HEK293 (cell line): ENCODE data around the gene ANKRD16.
A peak's percentile ranks its signal among the peaks of the same experiment; 100 is the strongest.

ENCODE experiments used
- GLI4 ChIP-seq: fragments of 450-650 bp; formaldehyde crosslinking; IDR thresholded peaks from 2 replicates; pipeline ENCODE4 v1.5.1; 2016; ENCODE audit warnings: missing biosample characterization, missing genetic modification characterization
- OSR2 ChIP-seq: fragments of 450-650 bp; formaldehyde crosslinking; IDR thresholded peaks from 2 replicates; pipeline ENCODE4 v1.5.1; 2016; ENCODE audit warnings: missing biosample characterization, missing genetic modification characterization
- SALL2 ChIP-seq: fragments of 450-650 bp; formaldehyde crosslinking; IDR thresholded peaks from 2 replicates; pipeline ENCODE4 v1.5.0; 2017; ENCODE audit warnings: missing biosample characterization, mild to moderate bottlenecking, missing genetic modification characterization, borderline replicate concordance
- SETDB1 ChIP-seq: IDR thresholded peaks from one replicate; pipeline ENCODE4 v1.6.1; 2017; ENCODE audit warnings: mild to moderate bottlenecking, low read length, moderate library complexity, mixed read lengths; ENCODE audit not compliant: insufficient read length
- ZBTB48 ChIP-seq: fragments of 450-650 bp; formaldehyde crosslinking; IDR thresholded peaks from 2 replicates; pipeline ENCODE4 v1.5.1; 2016; ENCODE audit warnings: missing biosample characterization, missing genetic modification characterization
- ZIC2 ChIP-seq: fragments of 450-650 bp; formaldehyde crosslinking; IDR thresholded peaks from 2 replicates; pipeline ENCODE4 v1.5.1; 2016; ENCODE audit warnings: missing biosample characterization, missing genetic modification characterization
- ZNF10 ChIP-seq: fragments of 450-650 bp; formaldehyde crosslinking; IDR thresholded peaks from 2 replicates; pipeline ENCODE4 v1.5.1; 2017; ENCODE audit warnings: missing biosample characterization, missing genetic modification characterization
- ZNF138 ChIP-seq: fragments of 450-650 bp; formaldehyde crosslinking; IDR thresholded peaks from 2 replicates; pipeline ENCODE4 v1.5.1; 2016; ENCODE audit warnings: missing biosample characterization, missing genetic modification characterization, borderline replicate concordance
- ZNF221 ChIP-seq: fragments of 450-650 bp; formaldehyde crosslinking; IDR thresholded peaks from 2 replicates; pipeline ENCODE4 v1.5.1; 2017; ENCODE audit warnings: missing biosample characterization, missing genetic modification characterization, borderline replicate concordance
- ZNF274 ChIP-seq, 2 experiments: fragments of 200-500 bp in 1 of 2; fragments of 450-650 bp in 1 of 2; sonication (Bioruptor generic) in 1 of 2; formaldehyde crosslinking in 1 of 2; IDR thresholded peaks; 2 replicates each; pipeline versions ENCODE4 v1.5.1 to v1.6.1; 2014 to 2016; ENCODE audit warnings: borderline replicate concordance in 1 of 2, inconsistent platforms in 1 of 2, low read length in 1 of 2, missing biosample characterization in 1 of 2, missing genetic modification characterization in 1 of 2
- ZNF292 ChIP-seq: fragments of 450-650 bp; formaldehyde crosslinking; IDR thresholded peaks from 2 replicates; pipeline ENCODE4 v1.5.1; 2016; ENCODE audit warnings: low read depth, missing biosample characterization, missing genetic modification characterization, borderline replicate concordance
- ZNF416 ChIP-seq: fragments of 450-650 bp; formaldehyde crosslinking; IDR thresholded peaks from 2 replicates; pipeline ENCODE4 v1.5.1; 2016; ENCODE audit warnings: missing biosample characterization, missing genetic modification characterization
- ZNF433 ChIP-seq: fragments of 450-650 bp; formaldehyde crosslinking; IDR thresholded peaks from 2 replicates; pipeline ENCODE4 v1.5.1; 2016; ENCODE audit warnings: missing biosample characterization, missing genetic modification characterization, low read depth
- ZNF48 ChIP-seq: fragments of 450-650 bp; formaldehyde crosslinking; IDR thresholded peaks from 2 replicates; pipeline ENCODE4 v1.5.1; 2016; ENCODE audit warnings: missing biosample characterization, missing genetic modification characterization
- ZNF558 ChIP-seq: fragments of 450-650 bp; formaldehyde crosslinking; IDR thresholded peaks from 2 replicates; pipeline ENCODE4 v1.5.1; 2016; ENCODE audit warnings: missing biosample characterization, missing genetic modification characterization
- ZNF621 ChIP-seq: fragments of 450-650 bp; formaldehyde crosslinking; IDR thresholded peaks from 2 replicates; pipeline ENCODE4 v1.5.1; 2017; ENCODE audit warnings: missing biosample characterization, missing genetic modification characterization
- ZNF677 ChIP-seq: fragments of 450-650 bp; IDR thresholded peaks from 2 replicates; pipeline ENCODE4 v1.5.0; 2018; ENCODE audit warnings: missing biosample characterization, mild to moderate bottlenecking, missing genetic modification characterization, moderate library complexity
- ZNF776 ChIP-seq: fragments of 450-650 bp; formaldehyde crosslinking; IDR thresholded peaks from 2 replicates; pipeline ENCODE4 v1.5.0; 2017; ENCODE audit warnings: missing biosample characterization, missing genetic modification characterization, borderline replicate concordance
- ZSCAN23 ChIP-seq: fragments of 450-650 bp; formaldehyde crosslinking; IDR thresholded peaks from 2 replicates; pipeline ENCODE4 v1.5.1; 2016; ENCODE audit warnings: missing biosample characterization, missing genetic modification characterization
- TF ChIP-seq, protein P1 (sequence below): fragments of 450-650 bp; formaldehyde crosslinking; IDR thresholded peaks from 2 replicates; pipeline ENCODE4 v1.5.1; 2016; ENCODE audit warnings: missing biosample characterization, missing genetic modification characterization, borderline replicate concordance
- TF ChIP-seq, protein P2 (sequence below): fragments of 450-650 bp; formaldehyde crosslinking; IDR thresholded peaks from 2 replicates; pipeline ENCODE4; 2016; ENCODE audit warnings: missing biosample characterization, missing genetic modification characterization
- TF ChIP-seq, protein P3 (sequence below): fragments of 450-650 bp; formaldehyde crosslinking; IDR thresholded peaks from 2 replicates; pipeline ENCODE4 v1.5.1; 2016; ENCODE audit warnings: missing biosample characterization, missing genetic modification characterization
- TF ChIP-seq, protein P4 (sequence below): fragments of 450-650 bp; IDR thresholded peaks from 2 replicates; pipeline ENCODE4 v1.5.1; 2018; ENCODE audit warnings: missing biosample characterization, mild to moderate bottlenecking, missing genetic modification characterization
- TF ChIP-seq, protein P5 (sequence below): fragments of 450-650 bp; formaldehyde crosslinking; IDR thresholded peaks from 2 replicates; pipeline ENCODE4 v1.5.1; 2016; ENCODE audit warnings: missing biosample characterization, missing genetic modification characterization
- TF ChIP-seq, protein P6 (sequence below): fragments of 450-650 bp; formaldehyde crosslinking; IDR thresholded peaks from 2 replicates; pipeline ENCODE4 v1.5.1; 2017; ENCODE audit warnings: missing biosample characterization, missing genetic modification characterization

The ANKRD16 gene

DNA sequence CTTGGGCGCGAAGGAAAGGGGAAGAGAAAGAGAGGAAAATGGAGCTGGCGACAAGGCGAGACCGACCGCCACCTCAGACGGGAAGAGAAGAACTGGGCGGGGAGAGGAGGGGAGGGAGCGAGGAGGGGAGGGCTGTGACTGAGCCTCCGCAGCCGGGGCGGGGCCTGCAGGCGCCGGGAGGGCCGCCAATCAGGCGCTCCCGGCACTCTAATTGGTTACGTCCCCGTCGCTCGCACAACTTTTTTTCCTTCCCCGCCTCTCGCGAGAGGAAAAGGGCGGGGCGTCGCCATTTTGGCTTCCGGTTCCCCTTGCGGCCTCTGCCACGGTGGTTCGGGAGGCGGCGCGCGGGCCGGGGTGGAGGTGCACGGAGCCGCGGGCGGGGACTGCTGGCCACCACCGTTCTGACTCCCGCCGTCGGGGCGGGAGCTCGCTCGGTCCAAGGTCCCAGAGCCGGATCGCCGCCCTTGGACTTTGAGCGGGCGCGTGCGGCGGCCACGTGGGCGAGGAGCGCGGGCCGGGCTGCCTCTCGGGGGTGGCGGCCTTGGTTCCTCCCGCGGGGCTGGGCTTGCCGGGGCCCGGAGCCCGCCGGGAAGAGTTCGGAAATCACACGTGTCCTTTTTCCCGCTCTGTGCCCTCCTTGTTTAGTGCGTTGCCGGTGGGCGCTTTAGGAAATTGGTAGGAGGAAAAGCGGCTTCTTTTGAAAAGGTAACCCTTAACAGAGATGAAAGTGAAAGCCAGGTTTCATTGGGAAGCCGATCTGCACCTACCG, 76.2 kb downstream of the ANKRD16 start, which contains the start of gene GDI2 (continued):
- TF ChIP-seq, protein P1, sequence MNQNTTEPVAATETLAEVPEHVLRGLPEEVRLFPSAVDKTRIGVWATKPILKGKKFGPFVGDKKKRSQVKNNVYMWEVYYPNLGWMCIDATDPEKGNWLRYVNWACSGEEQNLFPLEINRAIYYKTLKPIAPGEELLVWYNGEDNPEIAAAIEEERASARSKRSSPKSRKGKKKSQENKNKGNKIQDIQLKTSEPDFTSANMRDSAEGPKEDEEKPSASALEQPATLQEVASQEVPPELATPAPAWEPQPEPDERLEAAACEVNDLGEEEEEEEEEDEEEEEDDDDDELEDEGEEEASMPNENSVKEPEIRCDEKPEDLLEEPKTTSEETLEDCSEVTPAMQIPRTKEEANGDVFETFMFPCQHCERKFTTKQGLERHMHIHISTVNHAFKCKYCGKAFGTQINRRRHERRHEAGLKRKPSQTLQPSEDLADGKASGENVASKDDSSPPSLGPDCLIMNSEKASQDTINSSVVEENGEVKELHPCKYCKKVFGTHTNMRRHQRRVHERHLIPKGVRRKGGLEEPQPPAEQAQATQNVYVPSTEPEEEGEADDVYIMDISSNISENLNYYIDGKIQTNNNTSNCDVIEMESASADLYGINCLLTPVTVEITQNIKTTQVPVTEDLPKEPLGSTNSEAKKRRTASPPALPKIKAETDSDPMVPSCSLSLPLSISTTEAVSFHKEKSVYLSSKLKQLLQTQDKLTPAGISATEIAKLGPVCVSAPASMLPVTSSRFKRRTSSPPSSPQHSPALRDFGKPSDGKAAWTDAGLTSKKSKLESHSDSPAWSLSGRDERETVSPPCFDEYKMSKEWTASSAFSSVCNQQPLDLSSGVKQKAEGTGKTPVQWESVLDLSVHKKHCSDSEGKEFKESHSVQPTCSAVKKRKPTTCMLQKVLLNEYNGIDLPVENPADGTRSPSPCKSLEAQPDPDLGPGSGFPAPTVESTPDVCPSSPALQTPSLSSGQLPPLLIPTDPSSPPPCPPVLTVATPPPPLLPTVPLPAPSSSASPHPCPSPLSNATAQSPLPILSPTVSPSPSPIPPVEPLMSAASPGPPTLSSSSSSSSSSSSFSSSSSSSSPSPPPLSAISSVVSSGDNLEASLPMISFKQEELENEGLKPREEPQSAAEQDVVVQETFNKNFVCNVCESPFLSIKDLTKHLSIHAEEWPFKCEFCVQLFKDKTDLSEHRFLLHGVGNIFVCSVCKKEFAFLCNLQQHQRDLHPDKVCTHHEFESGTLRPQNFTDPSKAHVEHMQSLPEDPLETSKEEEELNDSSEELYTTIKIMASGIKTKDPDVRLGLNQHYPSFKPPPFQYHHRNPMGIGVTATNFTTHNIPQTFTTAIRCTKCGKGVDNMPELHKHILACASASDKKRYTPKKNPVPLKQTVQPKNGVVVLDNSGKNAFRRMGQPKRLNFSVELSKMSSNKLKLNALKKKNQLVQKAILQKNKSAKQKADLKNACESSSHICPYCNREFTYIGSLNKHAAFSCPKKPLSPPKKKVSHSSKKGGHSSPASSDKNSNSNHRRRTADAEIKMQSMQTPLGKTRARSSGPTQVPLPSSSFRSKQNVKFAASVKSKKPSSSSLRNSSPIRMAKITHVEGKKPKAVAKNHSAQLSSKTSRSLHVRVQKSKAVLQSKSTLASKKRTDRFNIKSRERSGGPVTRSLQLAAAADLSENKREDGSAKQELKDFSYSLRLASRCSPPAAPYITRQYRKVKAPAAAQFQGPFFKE = no peak
- TF ChIP-seq SALL2 (no peak), ZBTB48 (tag by site-specific recombination) (no peak), ZNF776 (tag by site-specific recombination) (no peak), ZNF138 (tag by site-specific recombination) (no peak), ZSCAN23 (tag by site-specific recombination) (no peak), ZNF274 (IDR thresholded peaks at IDR 0.05; ENCODE audit: low read length) (no peak), ZNF274 (tag by site-specific recombination; IDR thresholded peaks at IDR 0.05; ENCODE audit: borderline replicate concordance) (no peak), GLI4 (no peak), ZNF48 (tag by site-specific recombination) (no peak), ZNF433 (tag by site-specific recombination) (no peak), SETDB1 (no peak), ZNF677 (tag by site-specific recombination) (no peak), ZNF221 (tag by site-specific recombination) (peak; percentile 32; the same call in 1 of the 2 replicates), ZNF416 (tag by site-specific recombination) (no peak), ZNF10 (tag by site-specific recombination) (no peak), ZNF292 (tag by site-specific recombination) (no peak), ZIC2 (no peak), ZNF558 (tag by site-specific recombination) (no peak), OSR2 (tag by site-specific recombination) (no peak), ZNF621 (no peak)
- TF ChIP-seq, protein P2, sequence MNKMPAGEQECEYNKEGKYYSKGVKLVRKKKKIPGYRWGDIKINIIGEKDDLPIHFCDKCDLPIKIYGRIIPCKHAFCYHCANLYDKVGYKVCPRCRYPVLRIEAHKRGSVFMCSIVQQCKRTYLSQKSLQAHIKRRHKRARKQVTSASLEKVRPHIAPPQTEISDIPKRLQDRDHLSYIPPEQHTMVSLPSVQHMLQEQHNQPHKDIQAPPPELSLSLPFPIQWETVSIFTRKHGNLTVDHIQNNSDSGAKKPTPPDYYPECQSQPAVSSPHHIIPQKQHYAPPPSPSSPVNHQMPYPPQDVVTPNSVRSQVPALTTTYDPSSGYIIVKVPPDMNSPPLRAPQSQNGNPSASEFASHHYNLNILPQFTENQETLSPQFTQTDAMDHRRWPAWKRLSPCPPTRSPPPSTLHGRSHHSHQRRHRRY (tag by site-specific recombination) = no peak
- TF ChIP-seq, protein P3, sequence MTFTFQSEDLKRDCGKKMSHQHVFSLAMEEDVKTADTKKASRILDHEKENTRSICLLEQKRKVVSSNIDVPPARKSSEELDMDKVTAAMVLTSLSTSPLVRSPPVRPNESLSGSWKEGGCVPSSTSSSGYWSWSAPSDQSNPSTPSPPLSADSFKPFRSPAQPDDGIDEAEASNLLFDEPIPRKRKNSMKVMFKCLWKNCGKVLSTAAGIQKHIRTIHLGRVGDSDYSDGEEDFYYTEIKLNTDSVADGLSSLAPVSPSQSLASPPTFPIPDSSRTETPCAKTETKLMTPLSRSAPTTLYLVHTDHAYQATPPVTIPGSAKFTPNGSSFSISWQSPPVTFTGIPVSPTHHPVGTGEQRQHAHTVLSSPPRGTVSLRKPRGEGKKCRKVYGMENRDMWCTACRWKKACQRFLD = no peak
- TF ChIP-seq, protein P4, sequence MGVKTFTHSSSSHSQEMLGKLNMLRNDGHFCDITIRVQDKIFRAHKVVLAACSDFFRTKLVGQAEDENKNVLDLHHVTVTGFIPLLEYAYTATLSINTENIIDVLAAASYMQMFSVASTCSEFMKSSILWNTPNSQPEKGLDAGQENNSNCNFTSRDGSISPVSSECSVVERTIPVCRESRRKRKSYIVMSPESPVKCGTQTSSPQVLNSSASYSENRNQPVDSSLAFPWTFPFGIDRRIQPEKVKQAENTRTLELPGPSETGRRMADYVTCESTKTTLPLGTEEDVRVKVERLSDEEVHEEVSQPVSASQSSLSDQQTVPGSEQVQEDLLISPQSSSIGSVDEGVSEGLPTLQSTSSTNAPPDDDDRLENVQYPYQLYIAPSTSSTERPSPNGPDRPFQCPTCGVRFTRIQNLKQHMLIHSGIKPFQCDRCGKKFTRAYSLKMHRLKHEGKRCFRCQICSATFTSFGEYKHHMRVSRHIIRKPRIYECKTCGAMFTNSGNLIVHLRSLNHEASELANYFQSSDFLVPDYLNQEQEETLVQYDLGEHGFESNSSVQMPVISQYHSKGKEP (tag by site-specific recombination) = no peak
- TF ChIP-seq, protein P5, sequence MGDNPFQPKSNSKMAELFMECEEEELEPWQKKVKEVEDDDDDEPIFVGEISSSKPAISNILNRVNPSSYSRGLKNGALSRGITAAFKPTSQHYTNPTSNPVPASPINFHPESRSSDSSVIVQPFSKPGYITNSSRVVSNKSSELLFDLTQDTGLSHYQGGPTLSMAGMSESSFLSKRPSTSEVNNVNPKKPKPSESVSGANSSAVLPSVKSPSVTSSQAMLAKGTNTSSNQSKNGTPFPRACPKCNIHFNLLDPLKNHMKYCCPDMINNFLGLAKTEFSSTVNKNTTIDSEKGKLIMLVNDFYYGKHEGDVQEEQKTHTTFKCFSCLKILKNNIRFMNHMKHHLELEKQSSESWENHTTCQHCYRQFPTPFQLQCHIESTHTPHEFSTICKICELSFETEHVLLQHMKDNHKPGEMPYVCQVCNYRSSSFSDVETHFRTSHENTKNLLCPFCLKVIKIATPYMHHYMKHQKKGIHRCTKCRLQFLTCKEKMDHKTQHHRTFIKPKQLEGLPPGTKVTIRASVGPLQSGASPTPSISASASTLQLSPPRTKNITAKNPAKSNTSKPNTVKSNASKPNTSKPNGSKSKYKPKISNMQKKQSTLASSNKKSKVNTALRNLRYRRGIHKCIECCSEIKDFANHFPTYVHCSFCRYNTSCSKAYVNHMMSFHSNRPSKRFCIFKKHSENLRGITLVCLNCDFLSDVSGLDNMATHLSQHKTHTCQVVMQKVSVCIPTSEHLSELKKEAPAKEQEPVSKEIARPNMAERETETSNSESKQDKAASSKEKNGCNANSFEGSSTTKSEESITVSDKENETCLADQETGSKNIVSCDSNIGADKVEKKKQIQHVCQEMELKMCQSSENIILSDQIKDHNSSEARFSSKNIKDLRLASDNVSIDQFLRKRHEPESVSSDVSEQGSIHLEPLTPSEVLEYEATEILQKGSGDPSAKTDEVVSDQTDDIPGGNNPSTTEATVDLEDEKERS = no peak
- TF ChIP-seq, protein P6, sequence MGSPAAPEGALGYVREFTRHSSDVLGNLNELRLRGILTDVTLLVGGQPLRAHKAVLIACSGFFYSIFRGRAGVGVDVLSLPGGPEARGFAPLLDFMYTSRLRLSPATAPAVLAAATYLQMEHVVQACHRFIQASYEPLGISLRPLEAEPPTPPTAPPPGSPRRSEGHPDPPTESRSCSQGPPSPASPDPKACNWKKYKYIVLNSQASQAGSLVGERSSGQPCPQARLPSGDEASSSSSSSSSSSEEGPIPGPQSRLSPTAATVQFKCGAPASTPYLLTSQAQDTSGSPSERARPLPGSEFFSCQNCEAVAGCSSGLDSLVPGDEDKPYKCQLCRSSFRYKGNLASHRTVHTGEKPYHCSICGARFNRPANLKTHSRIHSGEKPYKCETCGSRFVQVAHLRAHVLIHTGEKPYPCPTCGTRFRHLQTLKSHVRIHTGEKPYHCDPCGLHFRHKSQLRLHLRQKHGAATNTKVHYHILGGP (tag by site-specific recombination) = no peak
